Brain microvascular endothelial cell (primary cell): ENCODE results near the gene CCDC70.
"Not testable (repeated sequence)": the region's sequence is repeated elsewhere in the genome, so short reads cannot be mapped to it uniquely, and the experiment has no call there.

Source experiments
- DNase-seq: peaks from one replicate; pipeline ENCODE4 v3.0.0-alpha.2; 2020
- H3K27ac ChIP-seq: fragments of 250-450 bp; sonication (Bioruptor Pico); 2 replicates; pipeline ENCODE4 v1.5.1; 2020; ENCODE audit warnings: mild to moderate bottlenecking, moderate library complexity
- H3K27me3 ChIP-seq: fragments of 250-450 bp; sonication (Bioruptor Pico); replicated peaks from 2 replicates; pipeline ENCODE4 v1.5.1; 2020; ENCODE audit warnings: mild to moderate bottlenecking
- H3K36me3 ChIP-seq: fragments of 250-450 bp; sonication (Bioruptor Pico); replicated peaks from 2 replicates; pipeline ENCODE4 v1.5.1; 2020; ENCODE audit warnings: mild to moderate bottlenecking
- H3K4me3 ChIP-seq: 2 replicates; pipeline ENCODE4 v1.5.1; 2011; ENCODE audit warnings: low read depth, mild to moderate bottlenecking, control low read depth, low read length, moderate library complexity
- in situ Hi-C: cut with HindIII; loops from 2 replicates; pipeline ENCODE4 v1.10.0; 2017; ENCODE audit warnings: low sequenced_read_pairs, low pct_ligation_motif_present
- TF ChIP-seq, protein P1 (sequence below): IDR thresholded peaks from 2 replicates; pipeline ENCODE4 v1.5.1; 2011; ENCODE audit warnings: low read depth, mild to moderate bottlenecking, moderate library complexity, low read length, control low read depth, inconsistent platforms; ENCODE audit errors: missing control alignments

The CCDC70 gene

DNA sequence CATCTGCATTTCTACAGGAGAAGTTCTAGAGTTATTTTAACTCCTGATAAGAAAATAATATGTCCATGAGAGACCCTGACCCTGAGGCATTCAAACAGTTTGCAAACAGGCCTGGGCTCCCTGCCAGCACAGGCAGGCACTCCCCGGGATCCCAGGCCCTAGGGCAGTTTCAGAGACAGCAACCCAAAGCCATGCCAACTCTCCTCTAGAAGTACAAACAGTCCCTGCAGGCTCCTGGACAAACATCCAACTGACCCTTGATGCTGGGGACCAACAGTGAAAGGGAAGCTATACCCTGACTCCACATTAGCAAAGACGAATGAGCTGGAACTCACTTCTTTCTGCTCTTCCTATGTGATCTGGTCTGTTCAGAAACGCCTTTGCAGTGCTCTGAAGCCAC lies 44.8 kb downstream of the CCDC70 start:
- no peak for DNase-seq
- no peak overlapping the region for H3K4me3 ChIP-seq
- no peaks in the 10 kb centered on the region for H3K36me3 ChIP-seq
- TF ChIP-seq, protein P1, sequence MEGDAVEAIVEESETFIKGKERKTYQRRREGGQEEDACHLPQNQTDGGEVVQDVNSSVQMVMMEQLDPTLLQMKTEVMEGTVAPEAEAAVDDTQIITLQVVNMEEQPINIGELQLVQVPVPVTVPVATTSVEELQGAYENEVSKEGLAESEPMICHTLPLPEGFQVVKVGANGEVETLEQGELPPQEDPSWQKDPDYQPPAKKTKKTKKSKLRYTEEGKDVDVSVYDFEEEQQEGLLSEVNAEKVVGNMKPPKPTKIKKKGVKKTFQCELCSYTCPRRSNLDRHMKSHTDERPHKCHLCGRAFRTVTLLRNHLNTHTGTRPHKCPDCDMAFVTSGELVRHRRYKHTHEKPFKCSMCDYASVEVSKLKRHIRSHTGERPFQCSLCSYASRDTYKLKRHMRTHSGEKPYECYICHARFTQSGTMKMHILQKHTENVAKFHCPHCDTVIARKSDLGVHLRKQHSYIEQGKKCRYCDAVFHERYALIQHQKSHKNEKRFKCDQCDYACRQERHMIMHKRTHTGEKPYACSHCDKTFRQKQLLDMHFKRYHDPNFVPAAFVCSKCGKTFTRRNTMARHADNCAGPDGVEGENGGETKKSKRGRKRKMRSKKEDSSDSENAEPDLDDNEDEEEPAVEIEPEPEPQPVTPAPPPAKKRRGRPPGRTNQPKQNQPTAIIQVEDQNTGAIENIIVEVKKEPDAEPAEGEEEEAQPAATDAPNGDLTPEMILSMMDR, result no peak
- no peak overlapping the region for H3K27ac ChIP-seq
- in situ Hi-C loops, result no loop called here
- no peaks in the 10 kb centered on the region for H3K27me3 ChIP-seq

DNA sequence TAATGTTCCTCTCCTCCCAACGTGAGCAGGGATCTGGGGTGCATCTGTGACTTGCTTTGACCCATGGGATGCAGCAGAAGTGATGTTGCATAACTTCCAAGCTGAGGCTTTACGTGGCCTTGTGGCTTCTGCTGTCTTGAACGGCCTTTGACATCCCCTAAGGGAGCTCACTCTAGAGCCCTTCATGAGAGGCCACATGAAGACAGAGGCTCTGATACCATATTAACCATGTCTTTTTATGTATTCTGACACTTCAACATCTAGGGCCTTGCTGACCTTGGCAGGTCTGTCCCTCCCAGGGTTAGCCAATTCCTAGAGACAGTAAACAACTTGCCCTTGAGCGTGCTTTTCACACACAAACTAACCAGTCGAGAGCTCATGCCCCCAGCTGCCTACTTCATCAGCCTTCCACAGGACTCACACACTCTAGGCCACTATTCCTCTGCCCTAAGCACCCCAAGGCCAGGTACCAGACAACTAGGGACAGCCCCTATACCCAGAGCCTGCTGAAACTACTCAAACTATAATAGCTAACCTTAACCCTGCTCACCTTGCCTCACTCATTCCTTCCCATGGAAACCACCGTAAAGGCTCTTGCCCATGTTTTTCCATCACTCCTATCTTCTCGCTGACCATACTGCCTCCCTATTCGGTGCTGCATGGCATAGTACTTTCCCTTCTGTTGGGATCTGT lies 45.4 kb downstream of the CCDC70 start:
- DNase-seq, result no peak
- in situ Hi-C loops, result no loop called here
- Histone ChIP-seq H3K4me3 (no peak overlapping the region), H3K36me3 (no peaks in the 10 kb centered on the region), H3K27me3 (no peaks in the 10 kb centered on the region), H3K27ac (no peak overlapping the region)
- TF ChIP-seq, protein P1, result no peak

DNA sequence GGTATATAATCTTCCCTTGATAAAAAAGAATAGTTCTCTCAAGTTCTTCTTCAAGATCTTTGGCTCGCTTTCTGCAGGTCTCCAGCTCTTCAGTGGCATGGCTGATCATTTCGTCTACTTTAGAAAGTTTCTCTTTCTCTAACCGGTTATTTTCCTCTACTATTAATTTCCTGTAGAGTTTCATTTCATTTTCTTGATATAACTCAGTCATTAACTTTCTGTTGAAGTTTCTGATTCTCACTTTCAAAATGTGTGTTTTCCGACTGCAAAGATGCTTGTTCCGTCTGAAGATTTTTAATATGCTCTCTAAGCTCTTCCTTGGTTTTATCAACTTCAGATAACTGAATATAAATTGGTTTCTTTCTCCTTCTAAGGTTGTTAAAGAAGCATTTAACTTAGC lies 47.5 kb downstream of the CCDC70 start:
- H3K27ac ChIP-seq, in situ Hi-C loops, H3K27me3 ChIP-seq, H3K36me3 ChIP-seq, DNase-seq, H3K4me3 ChIP-seq: not testable (repeated sequence)

DNA sequence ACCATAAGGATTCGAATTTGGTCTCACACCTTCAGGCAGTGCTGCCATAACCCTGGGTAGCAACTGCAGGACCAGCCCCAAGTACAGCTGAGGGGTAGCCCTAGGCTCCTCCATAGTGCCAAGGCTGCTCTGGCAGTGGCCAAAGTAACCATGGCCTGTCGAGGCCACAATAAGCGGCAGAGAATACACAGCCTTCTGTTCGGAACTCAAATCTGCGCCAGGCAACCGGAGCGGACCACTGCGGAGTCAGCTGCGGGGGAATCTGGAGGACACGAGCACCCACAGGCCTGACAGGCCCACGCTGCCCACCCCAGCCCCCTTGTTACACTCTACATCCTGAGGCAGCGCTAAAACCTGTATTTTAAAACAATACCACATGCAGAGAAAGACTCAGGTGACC lies 48.7 kb downstream of the CCDC70 start:
- Histone ChIP-seq H3K27ac (no peak overlapping the region), H3K4me3 (no peak overlapping the region), H3K36me3 (no peaks in the 10 kb centered on the region), H3K27me3 (no peaks in the 10 kb centered on the region)
- DNase-seq, result no peak
- in situ Hi-C loops, result no loop called here
- TF ChIP-seq, protein P1, result no peak

DNA sequence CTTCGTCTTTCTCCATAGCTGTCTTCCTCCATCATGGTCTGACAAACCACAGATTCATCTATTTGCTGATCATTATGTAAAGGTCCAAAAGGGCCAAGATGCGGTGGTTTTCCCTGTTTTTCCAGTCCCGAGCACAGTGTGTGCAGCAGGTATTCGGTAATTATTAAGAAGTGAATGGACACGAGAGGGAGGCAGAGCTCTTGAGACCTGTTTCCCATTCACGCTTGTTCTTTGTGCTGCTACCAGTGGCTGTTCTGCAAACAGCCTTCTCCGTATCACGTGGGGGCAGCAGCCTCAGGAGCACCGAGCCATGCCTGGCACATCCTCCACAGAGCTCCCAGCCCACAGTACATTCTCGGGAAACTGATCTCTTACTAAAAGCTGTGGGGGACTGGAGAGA lies 50.3 kb downstream of the CCDC70 start:
- in situ Hi-C loops, result no loop called here
- TF ChIP-seq, protein P1, result no peak

DNA sequence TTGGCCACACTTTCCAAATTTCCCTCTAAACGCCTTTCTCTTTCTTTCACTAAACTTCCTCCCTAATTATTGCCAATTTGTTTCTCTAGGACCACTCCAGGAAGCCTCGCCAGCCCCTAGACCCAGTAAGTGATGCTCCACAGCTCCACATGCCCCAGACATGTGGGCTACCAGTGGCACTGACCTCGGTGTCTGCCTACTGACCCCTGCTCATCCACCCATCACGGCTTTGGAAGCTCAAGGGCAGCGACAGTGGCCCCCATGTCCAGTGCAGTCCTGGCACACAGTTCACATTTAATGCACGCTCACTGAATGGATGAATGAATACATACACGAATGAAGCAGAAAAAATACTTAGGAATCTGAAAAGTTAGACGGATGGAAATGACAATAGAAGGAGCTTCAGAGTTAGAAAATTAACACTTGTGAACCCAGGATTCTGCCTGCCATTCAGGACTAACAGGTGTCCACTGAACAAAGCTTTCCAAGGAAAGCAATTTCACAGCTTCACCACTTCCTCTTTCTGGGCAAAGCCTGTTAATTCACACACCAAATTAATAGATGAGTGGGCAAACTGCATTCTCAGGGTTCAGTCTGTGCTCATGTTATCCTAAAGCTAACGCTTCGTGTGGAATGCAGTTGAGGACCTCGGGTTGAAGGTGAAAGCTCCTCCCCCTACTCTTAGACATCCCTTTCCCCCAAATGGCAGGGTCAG lies 50.9 kb downstream of the CCDC70 start:
- H3K36me3 ChIP-seq, result no peaks in the 10 kb centered on the region
- TF ChIP-seq, protein P1, result no peak
- in situ Hi-C loops, result no loop called here
- no peak for DNase-seq
- H3K4me3 ChIP-seq, result no peak overlapping the region
- H3K27me3 ChIP-seq, result no peaks in the 10 kb centered on the region
- H3K27ac ChIP-seq, result no peak overlapping the region

More for the DNA sequence above, 50.3 kb downstream of the CCDC70 start:
- DNase-seq, result no peak
- no peaks in the 10 kb centered on the region for H3K27me3 ChIP-seq
- H3K36me3 ChIP-seq, result no peaks in the 10 kb centered on the region
- no peak overlapping the region for H3K27ac ChIP-seq
- no peak overlapping the region for H3K4me3 ChIP-seq
